Gastrocnemius medialis (tissue), 4 donors: ENCODE results near the gene CYP2A6. TPM values are rescaled to one million over a fixed set of nuclear protein-coding genes. Genes with fewer than 3 reads are reported as not detected.
"Not testable (repeated sequence)": the region's sequence is repeated elsewhere in the genome, so short reads cannot be mapped to it uniquely, and the experiment has no call there.

ENCODE experiments used
- ATAC-seq, 2 donors: fragments of 150-250 bp; one replicate each; pipeline ENCODE4 v1.9.1; 2016
- DNase-seq, 2 donors: peaks; one replicate each; pipeline ENCODE4 v3.0.0-alpha.2; 2019
- H3K27ac ChIP-seq, 4 donors: fragments of 200-600 bp; sonication (generic); 1 replicate in 1 of 4; 2 replicates in 3 of 4; pipeline ENCODE4 v1.5.1; 2016 to 2018; ENCODE audit warnings: mild to moderate bottlenecking in 2 of 4, moderate library complexity in 1 of 4
- H3K27me3 ChIP-seq, 3 donors: fragments of 200-600 bp; sonication (generic) in 2 of 3; 1 replicate in 1 of 3; 2 replicates in 2 of 3; pipeline versions ENCODE4 v1.5.1 to v1.6.0; 2016 to 2019; ENCODE audit warnings: mild to moderate bottlenecking in 1 of 3, moderate library complexity in 1 of 3
- H3K36me3 ChIP-seq, 2 donors: fragments of 200-600 bp; sonication (generic) in 1 of 2; one replicate each; pipeline ENCODE4 v1.5.1; 2017 to 2018
- H3K4me1 ChIP-seq, 2 donors: fragments of 200-600 bp; sonication (generic) in 1 of 2; one replicate each; pipeline ENCODE4 v1.5.1; 2016 to 2017; ENCODE audit warnings: mild to moderate bottlenecking in 2 of 2
- H3K4me3 ChIP-seq, 4 donors: fragments of 200-600 bp; sonication (generic) in 3 of 4; 1 replicate in 1 of 4; 2 replicates in 3 of 4; pipeline ENCODE4 v1.5.1; 2016 to 2019; ENCODE audit warnings: mild to moderate bottlenecking in 2 of 4
- H3K9me3 ChIP-seq, 3 donors: fragments of 200-600 bp; sonication (generic) in 2 of 3; 1 replicate in 1 of 3; 2 replicates in 2 of 3; pipeline ENCODE4 v1.5.1; 2016 to 2019
- POLR2A ChIP-seq, 2 donors: fragments of 450-650 bp; IDR thresholded peaks; one replicate each; pipeline ENCODE4 v1.6.1; 2017; ENCODE audit warnings: antibody characterized with exemption in 2 of 2, mild to moderate bottlenecking in 2 of 2, moderate library complexity in 2 of 2
- in situ Hi-C, 4 donors: fragments of 200-750 bp; cut with MboI; loops; one replicate each; pipeline versions ENCODE4 v1.15.0 to v1.8.0; 2017; ENCODE audit warnings: low sequenced_read_pairs in 4 of 4
- intact Hi-C: fragments of 100-400 bp; cut with DNase I; formaldehyde crosslinking; loops from one replicate; pipeline ENCODE4 v1.15.1; 2023; ENCODE audit warnings: low total_unique reads
- total RNA-seq, 4 donors: library from RNA; depleted of rRNA; stranded (reverse); fragments of >200 nt; gene quantifications; one replicate each; pipeline versions ENCODE4 v1.1.0 to v1.2.3, GENCODE V29; 2016
- TF ChIP-seq, protein P1 (sequence below), 5 experiments: fragments of 450-650 bp in 3 of 5; fragments of 200-600 bp in 2 of 5; sonication (generic) in 2 of 5; IDR thresholded peaks in 4 of 5; conservative IDR thresholded peaks in 1 of 5; 1 replicate in 4 of 5; 2 replicates in 1 of 5; pipeline ENCODE4 v1.5.1; 2016 to 2019; ENCODE audit warnings: antibody characterized with exemption in 5 of 5, mild to moderate bottlenecking in 3 of 5, moderate library complexity in 3 of 5

Gene CYP2A6
- total RNA-seq, 4 donors from 2014 or later: 0.16 to 0.20 TPM; not detected in 2

- TF ChIP-seq POLR2A (IDR thresholded peaks at IDR 0.05): no peak
- TF ChIP-seq, protein P1, sequence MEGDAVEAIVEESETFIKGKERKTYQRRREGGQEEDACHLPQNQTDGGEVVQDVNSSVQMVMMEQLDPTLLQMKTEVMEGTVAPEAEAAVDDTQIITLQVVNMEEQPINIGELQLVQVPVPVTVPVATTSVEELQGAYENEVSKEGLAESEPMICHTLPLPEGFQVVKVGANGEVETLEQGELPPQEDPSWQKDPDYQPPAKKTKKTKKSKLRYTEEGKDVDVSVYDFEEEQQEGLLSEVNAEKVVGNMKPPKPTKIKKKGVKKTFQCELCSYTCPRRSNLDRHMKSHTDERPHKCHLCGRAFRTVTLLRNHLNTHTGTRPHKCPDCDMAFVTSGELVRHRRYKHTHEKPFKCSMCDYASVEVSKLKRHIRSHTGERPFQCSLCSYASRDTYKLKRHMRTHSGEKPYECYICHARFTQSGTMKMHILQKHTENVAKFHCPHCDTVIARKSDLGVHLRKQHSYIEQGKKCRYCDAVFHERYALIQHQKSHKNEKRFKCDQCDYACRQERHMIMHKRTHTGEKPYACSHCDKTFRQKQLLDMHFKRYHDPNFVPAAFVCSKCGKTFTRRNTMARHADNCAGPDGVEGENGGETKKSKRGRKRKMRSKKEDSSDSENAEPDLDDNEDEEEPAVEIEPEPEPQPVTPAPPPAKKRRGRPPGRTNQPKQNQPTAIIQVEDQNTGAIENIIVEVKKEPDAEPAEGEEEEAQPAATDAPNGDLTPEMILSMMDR (IDR thresholded peaks at IDR 0.05 in 4 of 5, conservative IDR thresholded peaks at IDR 0.05 in 1 of 5): no peak
- ATAC-seq: no peak
- Histone ChIP-seq H3K9me3 (no peaks in the 10 kb centered on the region), H3K4me1 (peaks cover 0 to 5% of the 10 kb centered on the region in 2 donors), H3K36me3 (no peaks in the 10 kb centered on the region), H3K27me3 (no peaks in the 10 kb centered on the region), H3K4me3 (no peak overlapping the region), H3K27ac (no peak overlapping the region)
- in situ Hi-C loops (loop anchor here in 1 of 4 donors (10.0 kb wide), 1 partner anchor 173 kb away; no protein-coding TSS in a partner anchor), intact Hi-C loops (no loop called here)
- DNase-seq: no peak
Observed at GRCh38 chr19:40827386-40828247, 22.6 kb downstream of the CYP2A6 start.

GRCh38 chr19:40826699-40827385, 23.4 kb downstream of the CYP2A6 start:
- H3K4me3 ChIP-seq, DNase-seq, H3K27me3 ChIP-seq, intact Hi-C loops, H3K27ac ChIP-seq, H3K4me1 ChIP-seq, H3K36me3 ChIP-seq, ATAC-seq, H3K9me3 ChIP-seq: not testable (repeated sequence)
- in situ Hi-C loops: loop anchor here in 1 of 4 donors (10.0 kb wide), 1 partner anchor 172 kb away; no protein-coding TSS in a partner anchor

- H3K9me3 ChIP-seq, H3K27me3 ChIP-seq, H3K27ac ChIP-seq, H3K4me3 ChIP-seq, DNase-seq, H3K4me1 ChIP-seq, ATAC-seq, intact Hi-C loops, H3K36me3 ChIP-seq: not testable (repeated sequence)
- in situ Hi-C loops: loop anchor here in 1 of 4 donors (10.0 kb wide), 1 partner anchor 172 kb away; no protein-coding TSS in a partner anchor
Observed at GRCh38 chr19:40826312-40826698, 23.9 kb downstream of the CYP2A6 start.

DNA sequence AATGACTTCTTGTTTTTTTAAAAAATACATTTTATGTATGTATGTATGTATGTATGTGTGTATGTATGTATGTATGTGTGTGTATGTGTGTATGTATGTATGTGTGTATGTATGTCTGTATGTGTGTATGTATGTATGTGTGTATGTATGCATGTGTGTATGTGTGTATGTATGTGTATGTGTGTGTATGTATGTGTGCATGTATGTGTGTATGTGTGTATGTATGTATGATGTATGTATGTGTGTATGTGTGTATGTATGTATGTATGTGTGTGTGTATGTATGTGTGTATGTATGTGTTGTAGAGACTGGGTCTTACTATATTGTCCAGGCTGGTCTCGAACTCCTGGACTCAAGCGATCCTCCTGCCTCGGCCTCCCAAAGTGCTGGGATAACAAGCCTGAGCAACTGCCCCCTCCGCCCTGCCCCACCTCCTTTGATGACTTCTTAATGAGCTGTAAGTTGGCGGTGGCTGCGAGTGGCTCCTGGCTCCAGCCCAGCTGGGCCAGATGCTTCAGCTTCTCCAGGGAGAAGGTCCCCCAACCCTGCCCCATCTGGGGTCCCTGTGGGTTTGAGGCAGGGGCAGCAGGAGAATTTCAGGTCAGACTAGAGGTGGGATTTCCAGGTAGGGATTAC, 24.7 kb downstream of the CYP2A6 start:
- ATAC-seq, intact Hi-C loops, H3K4me3 ChIP-seq, H3K4me1 ChIP-seq, DNase-seq, H3K27ac ChIP-seq, H3K36me3 ChIP-seq, H3K27me3 ChIP-seq, H3K9me3 ChIP-seq: not testable (repeated sequence)
- in situ Hi-C loops: loop anchor here in 1 of 4 donors (10.0 kb wide), 1 partner anchor 171 kb away; no protein-coding TSS in a partner anchor

DNA sequence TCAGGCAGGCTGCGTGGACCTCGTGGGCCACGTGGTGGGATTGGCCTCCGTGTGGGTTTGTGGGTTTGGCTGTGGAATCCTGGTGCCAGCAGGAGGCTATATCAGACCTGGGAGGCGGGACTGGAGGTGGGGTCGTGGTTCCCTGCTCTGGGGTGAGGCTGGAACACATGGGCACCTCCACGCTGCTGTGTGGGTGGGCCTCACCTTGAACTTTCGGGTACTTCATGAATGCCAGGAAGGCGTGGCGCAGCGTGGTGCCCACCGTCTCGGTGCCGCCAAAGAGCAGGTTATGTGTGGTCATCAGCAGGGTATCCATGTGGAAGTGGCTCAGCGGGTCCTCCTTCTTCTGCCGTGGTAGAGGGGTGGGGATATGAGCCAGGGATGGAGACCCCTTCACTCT, 25.3 kb downstream of the CYP2A6 start:
- H3K27ac ChIP-seq, H3K36me3 ChIP-seq, H3K4me1 ChIP-seq, H3K9me3 ChIP-seq, intact Hi-C loops, H3K27me3 ChIP-seq, ATAC-seq, H3K4me3 ChIP-seq, DNase-seq: not testable (repeated sequence)
- in situ Hi-C loops: loop anchor here in 3 of 4 donors (5.0 to 10.0 kb wide), 2 partner anchors 163 to 170 kb away; no protein-coding TSS in a partner anchor

- ATAC-seq, DNase-seq, H3K36me3 ChIP-seq, intact Hi-C loops, H3K9me3 ChIP-seq, H3K4me3 ChIP-seq, H3K27me3 ChIP-seq: not testable (repeated sequence)
- H3K27ac ChIP-seq: peak overlapping the region in 1 of 4 donors; percentile 24
- H3K4me1 ChIP-seq: peaks cover 15 to 23% of the 10 kb centered on the region in 2 donors
- in situ Hi-C loops: loop anchor here in 3 of 4 donors (5.0 to 10.0 kb wide), 2 partner anchors 161 to 168 kb away; no protein-coding TSS in a partner anchor
Observed at GRCh38 chr19:40822704-40823553, 27.3 kb downstream of the CYP2A6 start.
